ENCODE data around the gene NR1D1.

NR1D1 gene

GRCh38 chr17:40069751-40070708 is 30.4 kb downstream of the NR1D1 start:
- TF ChIP-seq GATA2 (IDR thresholded peaks at IDR 0.05; ENCODE audit: low read depth, low read length): no peak
- no peak for TF ChIP-seq GATA3 (IDR thresholded peaks at IDR 0.05; ENCODE audit: low read depth, low read length)

GRCh38 chr17:40068917-40069750 is 31.3 kb downstream of the NR1D1 start:
- TF ChIP-seq GATA2 (IDR thresholded peaks at IDR 0.05; ENCODE audit: low read depth, low read length): no peak

- no peak for TF ChIP-seq GATA2 (IDR thresholded peaks at IDR 0.05; ENCODE audit: low read depth, low read length)
- TF ChIP-seq GATA3 (IDR thresholded peaks at IDR 0.05; ENCODE audit: low read depth, low read length): no peak
Measured at GRCh38 chr17:40068584-40068916, 31.8 kb downstream of the NR1D1 start.

GRCh38 chr17:40068129-40068581 is 32.2 kb downstream of the NR1D1 start:
- TF ChIP-seq GATA3 (IDR thresholded peaks at IDR 0.05; ENCODE audit: low read depth, low read length) (no peak), GATA2 (IDR thresholded peaks at IDR 0.05; ENCODE audit: low read depth, low read length) (no peak)

GRCh38 chr17:40067710-40068109 is 32.7 kb downstream of the NR1D1 start:
- TF ChIP-seq GATA3 (IDR thresholded peaks at IDR 0.05; ENCODE audit: low read depth, low read length) (no peak), GATA2 (IDR thresholded peaks at IDR 0.05; ENCODE audit: low read depth, low read length) (no peak)

- TF ChIP-seq GATA3 (IDR thresholded peaks at IDR 0.05; ENCODE audit: low read depth, low read length) (no peak), GATA2 (IDR thresholded peaks at IDR 0.05; ENCODE audit: low read depth, low read length) (no peak)
Measured at GRCh38 chr17:40065769-40066510, 34.4 kb downstream of the NR1D1 start.

GRCh38 chr17:40064971-40065768 is 35.2 kb downstream of the NR1D1 start:
- TF ChIP-seq GATA2 (IDR thresholded peaks at IDR 0.05; ENCODE audit: low read depth, low read length): no peak
- TF ChIP-seq GATA3 (IDR thresholded peaks at IDR 0.05; ENCODE audit: low read depth, low read length): no peak

- no peak for TF ChIP-seq GATA3 (IDR thresholded peaks at IDR 0.05; ENCODE audit: low read depth, low read length)
- TF ChIP-seq GATA2 (IDR thresholded peaks at IDR 0.05; ENCODE audit: low read depth, low read length): no peak
Measured at GRCh38 chr17:40063901-40064531, 36.4 kb downstream of the NR1D1 start.

- no peak for TF ChIP-seq GATA2 (IDR thresholded peaks at IDR 0.05; ENCODE audit: low read depth, low read length)
- TF ChIP-seq GATA3 (IDR thresholded peaks at IDR 0.05; ENCODE audit: low read depth, low read length): no peak
Measured at GRCh38 chr17:40063187-40063771, 37.1 kb downstream of the NR1D1 start.

- TF ChIP-seq GATA2 (IDR thresholded peaks at IDR 0.05; ENCODE audit: low read depth, low read length): no peak
- TF ChIP-seq GATA3 (IDR thresholded peaks at IDR 0.05; ENCODE audit: low read depth, low read length): no peak
Measured at GRCh38 chr17:40062329-40063186, 37.8 kb downstream of the NR1D1 start, which contains the start of gene THRA. Gene THRA, plus strand, starts transcription at chr17:40062965. Its CDS starts 11,524 bp downstream, at chr17:40074489.

GRCh38 chr17:40061609-40062038 is 38.8 kb downstream of the NR1D1 start:
- TF ChIP-seq GATA3 (IDR thresholded peaks at IDR 0.05; ENCODE audit: low read depth, low read length) (no peak), GATA2 (IDR thresholded peaks at IDR 0.05; ENCODE audit: low read depth, low read length) (no peak)

Measured in SH-SY5Y (cell line).